Neural cell (in vitro differentiated cells): ENCODE data around the gene FKBP10. TPM values are rescaled to one million over a fixed set of nuclear protein-coding genes. Genes with fewer than 3 reads are reported as not detected.

Source experiments
- H2AFZ ChIP-seq: fragments of 200-600, 300-800 bp; sonication (generic), shearing (Covaris generic); 2 replicates; pipeline ENCODE4 v1.6.0; 2014; ENCODE audit warnings: low read depth, mild to moderate bottlenecking, antibody characterized with exemption, low read length, moderate library complexity
- H3F3A ChIP-seq: fragments of 200-600 bp; shearing (Covaris generic); 2 replicates; pipeline ENCODE4 v1.6.1; 2016; ENCODE audit warnings: mild to moderate bottlenecking, moderate library complexity, mixed read lengths, antibody characterized with exemption, low read length; ENCODE audit not compliant: insufficient read depth, poor library complexity, severe bottlenecking
- H3K27ac ChIP-seq: fragments of 200-600, 300-800 bp; sonication (generic), shearing (Covaris generic); 2 replicates; pipeline ENCODE4 v1.5.1; 2014; ENCODE audit warnings: mild to moderate bottlenecking, low read length, moderate library complexity
- H3K27me3 ChIP-seq: fragments of 300-800, 200-600 bp; sonication (generic), shearing (Covaris generic); 2 replicates; pipeline ENCODE4 v1.6.0; 2014; ENCODE audit warnings: mild to moderate bottlenecking, low read depth, low read length, moderate library complexity; ENCODE audit not compliant: insufficient read depth
- H3K36me3 ChIP-seq: fragments of 300-800, 200-600 bp; sonication (generic), shearing (Covaris generic); 2 replicates; pipeline ENCODE4 v1.5.1; 2014; ENCODE audit warnings: mild to moderate bottlenecking, antibody characterized with exemption, low read length, moderate library complexity; ENCODE audit not compliant: insufficient read depth
- H3K4me2 ChIP-seq: fragments of 300-800, 200-600 bp; sonication (generic), shearing (Covaris generic); 2 replicates; pipeline ENCODE4 v1.6.0; 2014; ENCODE audit warnings: mild to moderate bottlenecking, low read length
- H3K4me3 ChIP-seq: fragments of 300-800, 200-600 bp; sonication (generic), shearing (Covaris generic); 2 replicates; pipeline ENCODE4 v1.5.1; 2014; ENCODE audit warnings: mild to moderate bottlenecking, low read length, moderate library complexity
- H3K79me2 ChIP-seq: fragments of 200-600 bp; shearing (Covaris generic); replicated peaks from 2 replicates; pipeline ENCODE4 v1.6.0; 2014; ENCODE audit warnings: mild to moderate bottlenecking, low read length, moderate library complexity; ENCODE audit not compliant: insufficient read depth
- H3K9ac ChIP-seq: fragments of 300-800, 200-600 bp; sonication (generic), shearing (Covaris generic); 2 replicates; pipeline ENCODE4 v1.6.1; 2016; ENCODE audit warnings: mild to moderate bottlenecking, low read length, mixed read lengths
- H3K9me2 ChIP-seq: fragments of 200-600 bp; shearing (Covaris generic); 2 replicates; pipeline ENCODE4 v1.6.1; 2016; ENCODE audit warnings: mild to moderate bottlenecking, low read length, mixed read lengths; ENCODE audit not compliant: insufficient read depth
- H3K9me3 ChIP-seq: fragments of 200-600, 300-800 bp; sonication (generic), shearing (Covaris generic); 2 replicates; pipeline ENCODE4 v1.6.1; 2016; ENCODE audit warnings: mild to moderate bottlenecking, mixed run types, low read length, moderate library complexity, mixed read lengths
- H4K20me1 ChIP-seq: fragments of 200-600 bp; shearing (Covaris generic); 2 replicates; pipeline ENCODE4 v1.6.1; 2016; ENCODE audit warnings: mild to moderate bottlenecking, mixed run types; ENCODE audit not compliant: insufficient read depth
- EP300 ChIP-seq: fragments of 450-650 bp; conservative IDR thresholded peaks from 2 replicates; pipeline ENCODE4 v1.6.1; 2014; ENCODE audit warnings: antibody characterized with exemption, mild to moderate bottlenecking, moderate library complexity; ENCODE audit not compliant: poor library complexity, severe bottlenecking
- EZH2 ChIP-seq: fragments of 200-600, 300-800 bp; shearing (Covaris generic), sonication (generic); IDR thresholded peaks from 2 replicates; pipeline ENCODE4 v1.6.1; 2014; ENCODE audit warnings: antibody characterized with exemption, low read length, borderline replicate concordance, mild to moderate bottlenecking; ENCODE audit not compliant: insufficient read depth, poor library complexity, severe bottlenecking
- MXI1 ChIP-seq: fragments of 450-650 bp; conservative IDR thresholded peaks from 2 replicates; pipeline ENCODE4 v1.6.1; 2014; ENCODE audit warnings: antibody characterized with exemption, mild to moderate bottlenecking; ENCODE audit not compliant: poor library complexity, severe bottlenecking
- TAF1 ChIP-seq: IDR thresholded peaks from 2 replicates; pipeline ENCODE4 v1.6.1; 2012; ENCODE audit warnings: low read depth
- polyA plus RNA-seq: library from polyadenylated mRNA; depleted of rRNA; stranded (reverse); fragments of >200 nt; gene quantifications from 2 replicates; pipeline ENCODE4 v1.2.3, GENCODE V29; 2014
- TF ChIP-seq, protein P1 (sequence below): IDR thresholded peaks from 2 replicates; pipeline ENCODE4 v1.6.1; 2012; ENCODE audit warnings: borderline replicate concordance
- TF ChIP-seq, protein P2 (sequence below): fragments of 450-650 bp; IDR thresholded peaks from 2 replicates; pipeline ENCODE4 v1.5.1; 2014; ENCODE audit warnings: antibody characterized with exemption, mild to moderate bottlenecking, moderate library complexity; ENCODE audit not compliant: poor library complexity, severe bottlenecking

FKBP10 gene
- polyA plus RNA-seq, 1 donor from 2014 or later = 3.5 TPM

DNA sequence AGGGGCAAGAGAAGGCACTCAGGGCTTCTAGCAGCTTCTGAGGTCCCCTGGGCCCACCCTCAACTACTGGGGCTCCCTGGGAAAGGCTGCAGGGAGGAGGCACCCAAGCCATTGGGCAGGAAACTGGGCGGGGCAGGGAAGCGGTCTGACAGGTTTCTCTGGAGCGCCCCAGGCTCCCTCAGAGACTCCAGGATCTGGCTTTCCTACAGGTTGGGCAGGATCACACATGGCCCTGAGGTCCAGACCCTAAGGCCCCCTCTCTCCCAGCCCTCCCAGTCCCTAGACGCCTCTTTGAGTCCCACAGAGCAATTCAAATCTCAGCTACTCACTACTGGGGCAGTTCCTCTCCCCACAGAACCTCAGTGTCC, 40.6 kb upstream of the FKBP10 start:
- H3K27me3 ChIP-seq = no peaks in the 10 kb centered on the region
- no peaks in the 10 kb centered on the region for H3K9me2 ChIP-seq
- no peak overlapping the region for H3K4me2 ChIP-seq
- H4K20me1 ChIP-seq = peaks cover 25% of the 10 kb centered on the region
- TF ChIP-seq, protein P1, sequence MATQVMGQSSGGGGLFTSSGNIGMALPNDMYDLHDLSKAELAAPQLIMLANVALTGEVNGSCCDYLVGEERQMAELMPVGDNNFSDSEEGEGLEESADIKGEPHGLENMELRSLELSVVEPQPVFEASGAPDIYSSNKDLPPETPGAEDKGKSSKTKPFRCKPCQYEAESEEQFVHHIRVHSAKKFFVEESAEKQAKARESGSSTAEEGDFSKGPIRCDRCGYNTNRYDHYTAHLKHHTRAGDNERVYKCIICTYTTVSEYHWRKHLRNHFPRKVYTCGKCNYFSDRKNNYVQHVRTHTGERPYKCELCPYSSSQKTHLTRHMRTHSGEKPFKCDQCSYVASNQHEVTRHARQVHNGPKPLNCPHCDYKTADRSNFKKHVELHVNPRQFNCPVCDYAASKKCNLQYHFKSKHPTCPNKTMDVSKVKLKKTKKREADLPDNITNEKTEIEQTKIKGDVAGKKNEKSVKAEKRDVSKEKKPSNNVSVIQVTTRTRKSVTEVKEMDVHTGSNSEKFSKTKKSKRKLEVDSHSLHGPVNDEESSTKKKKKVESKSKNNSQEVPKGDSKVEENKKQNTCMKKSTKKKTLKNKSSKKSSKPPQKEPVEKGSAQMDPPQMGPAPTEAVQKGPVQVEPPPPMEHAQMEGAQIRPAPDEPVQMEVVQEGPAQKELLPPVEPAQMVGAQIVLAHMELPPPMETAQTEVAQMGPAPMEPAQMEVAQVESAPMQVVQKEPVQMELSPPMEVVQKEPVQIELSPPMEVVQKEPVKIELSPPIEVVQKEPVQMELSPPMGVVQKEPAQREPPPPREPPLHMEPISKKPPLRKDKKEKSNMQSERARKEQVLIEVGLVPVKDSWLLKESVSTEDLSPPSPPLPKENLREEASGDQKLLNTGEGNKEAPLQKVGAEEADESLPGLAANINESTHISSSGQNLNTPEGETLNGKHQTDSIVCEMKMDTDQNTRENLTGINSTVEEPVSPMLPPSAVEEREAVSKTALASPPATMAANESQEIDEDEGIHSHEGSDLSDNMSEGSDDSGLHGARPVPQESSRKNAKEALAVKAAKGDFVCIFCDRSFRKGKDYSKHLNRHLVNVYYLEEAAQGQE = no peak
- TF ChIP-seq, protein P2, sequence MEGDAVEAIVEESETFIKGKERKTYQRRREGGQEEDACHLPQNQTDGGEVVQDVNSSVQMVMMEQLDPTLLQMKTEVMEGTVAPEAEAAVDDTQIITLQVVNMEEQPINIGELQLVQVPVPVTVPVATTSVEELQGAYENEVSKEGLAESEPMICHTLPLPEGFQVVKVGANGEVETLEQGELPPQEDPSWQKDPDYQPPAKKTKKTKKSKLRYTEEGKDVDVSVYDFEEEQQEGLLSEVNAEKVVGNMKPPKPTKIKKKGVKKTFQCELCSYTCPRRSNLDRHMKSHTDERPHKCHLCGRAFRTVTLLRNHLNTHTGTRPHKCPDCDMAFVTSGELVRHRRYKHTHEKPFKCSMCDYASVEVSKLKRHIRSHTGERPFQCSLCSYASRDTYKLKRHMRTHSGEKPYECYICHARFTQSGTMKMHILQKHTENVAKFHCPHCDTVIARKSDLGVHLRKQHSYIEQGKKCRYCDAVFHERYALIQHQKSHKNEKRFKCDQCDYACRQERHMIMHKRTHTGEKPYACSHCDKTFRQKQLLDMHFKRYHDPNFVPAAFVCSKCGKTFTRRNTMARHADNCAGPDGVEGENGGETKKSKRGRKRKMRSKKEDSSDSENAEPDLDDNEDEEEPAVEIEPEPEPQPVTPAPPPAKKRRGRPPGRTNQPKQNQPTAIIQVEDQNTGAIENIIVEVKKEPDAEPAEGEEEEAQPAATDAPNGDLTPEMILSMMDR = no peak
- TF ChIP-seq EZH2 = no peak
- no peak overlapping the region for H3K4me3 ChIP-seq
- H3K79me2 ChIP-seq = peaks cover 23% of the 10 kb centered on the region
- no peak overlapping the region for H2AFZ ChIP-seq
- H3F3A ChIP-seq = no peaks in the 10 kb centered on the region
- H3K27ac ChIP-seq = no peak overlapping the region
- H3K9ac ChIP-seq = no peak overlapping the region
- no peaks in the 10 kb centered on the region for H3K36me3 ChIP-seq
- H3K9me3 ChIP-seq = no peaks in the 10 kb centered on the region

DNA sequence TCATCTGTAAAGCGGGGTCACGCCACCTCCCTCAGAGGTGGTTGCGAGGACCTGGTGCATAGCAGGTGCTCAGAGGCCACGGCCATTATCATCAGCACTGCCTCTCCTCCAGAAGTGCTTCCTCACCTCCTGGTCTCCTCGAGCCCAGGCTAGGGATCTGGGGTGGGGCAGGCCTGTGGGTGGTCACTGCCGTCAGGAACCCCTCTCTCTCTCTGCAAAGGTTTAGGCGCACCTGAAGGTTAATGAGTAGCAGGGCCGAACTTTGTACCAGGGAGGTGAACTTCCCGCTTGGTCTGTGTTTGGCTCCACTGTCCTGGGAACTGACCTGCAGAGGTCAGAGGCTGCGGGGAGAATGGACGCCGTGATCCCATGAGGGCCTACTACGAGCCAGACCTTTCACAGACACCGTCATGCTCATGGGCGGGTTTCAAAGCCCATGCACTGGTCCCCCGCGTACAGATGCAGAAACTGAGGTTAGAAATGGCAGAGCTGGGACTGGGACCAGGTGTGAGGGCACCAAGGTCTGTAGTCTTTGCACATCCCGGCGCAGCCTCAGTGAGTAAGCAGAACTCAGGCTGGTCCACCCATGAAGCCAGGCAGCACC, 40.1 kb upstream of the FKBP10 start:
- Histone ChIP-seq H3K9ac (no peak overlapping the region), H2AFZ (no peak overlapping the region), H3K27ac (no peak overlapping the region), H3K4me2 (no peak overlapping the region), H3K79me2 (peaks cover 28% of the 10 kb centered on the region), H3F3A (no peaks in the 10 kb centered on the region), H3K27me3 (no peaks in the 10 kb centered on the region), H3K4me3 (no peak overlapping the region), H3K36me3 (no peaks in the 10 kb centered on the region), H3K9me2 (no peaks in the 10 kb centered on the region), H4K20me1 (peaks cover 30% of the 10 kb centered on the region), H3K9me3 (no peaks in the 10 kb centered on the region)
- TF ChIP-seq EP300 (no peak), MXI1 (no peak), TAF1 (no peak)
- TF ChIP-seq, protein P1 = no peak
- TF ChIP-seq, protein P2 = no peak
